Endodermal cell (in vitro differentiated cells): ENCODE data around the gene ZNF417. TPM values are rescaled to one million over a fixed set of nuclear protein-coding genes. Genes with fewer than 3 reads are reported as not detected.

Source experiments
- DNase-seq: peaks from one replicate; pipeline ENCODE4 v3.0.0-alpha.2; 2017
- H3K27ac ChIP-seq: 2 replicates; pipeline ENCODE4 v1.5.1; 2013; ENCODE audit warnings: mild to moderate bottlenecking, low read depth, low read length, moderate library complexity
- H3K27me3 ChIP-seq: 2 replicates; pipeline ENCODE4 v1.6.1; 2013; ENCODE audit warnings: mild to moderate bottlenecking, low read length, moderate library complexity; ENCODE audit not compliant: insufficient read depth, control insufficient read depth, poor library complexity, severe bottlenecking
- H3K36me3 ChIP-seq: 2 replicates; pipeline ENCODE4 v1.7.0; 2013; ENCODE audit warnings: mild to moderate bottlenecking, low read length, moderate library complexity; ENCODE audit not compliant: control insufficient read depth, insufficient read depth
- H3K4me1 ChIP-seq: one replicate; pipeline ENCODE4 v1.7.0; 2013; ENCODE audit warnings: low read length; ENCODE audit not compliant: control insufficient read depth, insufficient read depth
- H3K4me3 ChIP-seq: 2 replicates; pipeline ENCODE4 v1.5.1; 2013; ENCODE audit warnings: mild to moderate bottlenecking, low read length, moderate library complexity
- H3K9ac ChIP-seq: 2 replicates; pipeline ENCODE4 v1.6.1; 2013; ENCODE audit warnings: mild to moderate bottlenecking, low read length, moderate library complexity; ENCODE audit not compliant: poor library complexity, severe bottlenecking; ENCODE audit errors: extremely low read depth
- H3K9me3 ChIP-seq: 2 replicates; pipeline ENCODE4 v1.6.1; 2013; ENCODE audit warnings: mild to moderate bottlenecking, low read length, moderate library complexity; ENCODE audit not compliant: control insufficient read depth
- H3K27ac Mint-ChIP-seq: 2 replicates; pipeline ENCODE4 v1.8.0; 2020; ENCODE audit warnings: mixed read lengths
- H3K27me3 Mint-ChIP-seq: 2 replicates; pipeline ENCODE4 v1.8.0; 2021; ENCODE audit warnings: mild to moderate bottlenecking, mixed read lengths; ENCODE audit not compliant: insufficient read depth
- H3K36me3 Mint-ChIP-seq: 2 replicates; pipeline ENCODE4 v1.8.0; 2020; ENCODE audit warnings: low read depth, mixed read lengths
- H3K4me1 Mint-ChIP-seq: 2 replicates; pipeline ENCODE4 v1.8.0; 2020; ENCODE audit warnings: mixed read lengths
- H3K4me3 Mint-ChIP-seq: 2 replicates; pipeline ENCODE4 v1.8.0; 2020; ENCODE audit warnings: mild to moderate bottlenecking, moderate library complexity, mixed read lengths
- H3K9me3 Mint-ChIP-seq: 2 replicates; pipeline ENCODE4 v1.8.0; 2020; ENCODE audit warnings: mild to moderate bottlenecking, mixed read lengths
- CTCF ChIP-seq: fragments of 200-600 bp; sonication (generic); conservative IDR thresholded peaks from 2 replicates; pipeline ENCODE4 v1.5.0; 2021; ENCODE audit warnings: antibody characterized with exemption, mild to moderate bottlenecking
- WGBS, 2 experiments: methylation state at CpG; one replicate each; pipeline versions ENCODE4 v1.1.5 to v1.1.7; 2013; ENCODE audit warnings: missing lambda C conversion rate in 2 of 2, mixed read lengths in 1 of 2; ENCODE audit not compliant: insufficient coverage in 1 of 2, insufficient read length in 1 of 2; 5-methylcytosine and 5-hydroxymethylcytosine counted together
- total RNA-seq, 2 donors: library from RNA; stranded (reverse); fragmentation: NEBNext Ultra II Directional in 1 of 2; extraction: Animal tissue kit (Norgen Biotek cat#: 25700) in 1 of 2; gene quantifications; 2 replicates in 1 of 2; 3 replicates in 1 of 2; pipeline ENCODE4 v1.2.1, GENCODE V29; 2021

ZNF417 gene
- total RNA-seq, 2 donors from 2014 or later: 16.5 to 30.9 TPM

GRCh38 chr19:57941593-57941992 lies 25.2 kb upstream of the ZNF417 start:
- Histone ChIP-seq H3K27me3 (no peaks in the 10 kb centered on the region), H3K4me3 (no peak overlapping the region), H3K9ac (no peak overlapping the region), H3K9me3 (peaks cover 60% of the 10 kb centered on the region), H3K4me1 (no peaks in the 10 kb centered on the region), H3K27ac (no peak overlapping the region), H3K36me3 (peaks cover 67% of the 10 kb centered on the region)
- Mint-ChIP-seq H3K36me3 (peaks cover 77% of the 10 kb centered on the region), H3K4me1 (peaks cover 7% of the 10 kb centered on the region), H3K4me3 (no peak overlapping the region), H3K27ac (no peak overlapping the region), H3K9me3 (peaks cover 78% of the 10 kb centered on the region), H3K27me3 (no peaks in the 10 kb centered on the region)
- TF ChIP-seq CTCF: no peak
- WGBS, 2 experiments: 86 to 97% methylated on average over 2 to 3 of the region's 3 CpGs
- no peak for DNase-seq

GRCh38 chr19:57935731-57936130 lies 19.3 kb upstream of the ZNF417 start:
- H3K4me1 ChIP-seq: no peaks in the 10 kb centered on the region
- WGBS, 2 experiments: 89 to 90% methylated on average over 11 to 12 of the region's 12 CpGs
- H3K9me3 ChIP-seq: peaks cover 52% of the 10 kb centered on the region
- Mint-ChIP-seq H3K4me1 (peaks cover 3% of the 10 kb centered on the region), H3K27me3 (no peaks in the 10 kb centered on the region), H3K4me3 (peak overlapping the region; percentile 97), H3K27ac (no peak overlapping the region), H3K36me3 (peaks cover 82% of the 10 kb centered on the region), H3K9me3 (peaks cover 79% of the 10 kb centered on the region)
- no peak overlapping the region for H3K9ac ChIP-seq
- DNase-seq: no peak
- H3K27ac ChIP-seq: no peak overlapping the region
- peak overlapping the region; percentile 97 for H3K4me3 ChIP-seq
- TF ChIP-seq CTCF: no peak
- H3K27me3 ChIP-seq: no peaks in the 10 kb centered on the region
- H3K36me3 ChIP-seq: peaks cover 57% of the 10 kb centered on the region

GRCh38 chr19:57934820-57935665 lies 18.7 kb upstream of the ZNF417 start, which contains the start of gene ZNF418:
Gene ZNF418 (minus strand): TSS chr19:57935402. CDS start chr19:57933822, 1,580 bp downstream.
- no peaks in the 10 kb centered on the region for H3K27me3 ChIP-seq
- no peak within 1 kb of the TSS for H3K27ac ChIP-seq
- H3K4me3 ChIP-seq: peak within 1 kb of the TSS; percentile 97
- H3K9ac ChIP-seq: peak within 1 kb of the TSS; percentile 93
- no peaks in the 10 kb centered on the region for H3K4me1 ChIP-seq
- peaks cover 3% of the 10 kb centered on the region for H3K4me1 Mint-ChIP-seq
- peak; percentile 90 for DNase-seq
- peaks cover 84% of the 10 kb centered on the region for H3K36me3 Mint-ChIP-seq
- H3K9me3 ChIP-seq: peaks cover 55% of the 10 kb centered on the region
- peak within 1 kb of the TSS; percentile 98 for H3K27ac Mint-ChIP-seq
- H3K27me3 Mint-ChIP-seq: no peaks in the 10 kb centered on the region
- peaks cover 58% of the 10 kb centered on the region for H3K36me3 ChIP-seq
- 1 to 4% methylated on average over 13 to 54 of the region's 54 CpGs for WGBS, 2 experiments
- peak within 1 kb of the TSS; percentile 97 for H3K4me3 Mint-ChIP-seq
- no peak for TF ChIP-seq CTCF
- H3K9me3 Mint-ChIP-seq: peaks cover 83% of the 10 kb centered on the region
